HG02759 (cell line): ENCODE data around the gene EIF1.
"Not testable (repeated sequence)": the region's sequence is repeated elsewhere in the genome, so short reads cannot be mapped to it uniquely, and the experiment has no call there.

ENCODE experiments used
- ATAC-seq: cut with Tn5 transposase; IDR thresholded peaks from one replicate; pipeline ENCODE4 v1.9.1; 2021; ENCODE audit warnings: mild to moderate bottlenecking, moderate library complexity; ENCODE audit not compliant: unreplicated experiment

EIF1 gene

DNA sequence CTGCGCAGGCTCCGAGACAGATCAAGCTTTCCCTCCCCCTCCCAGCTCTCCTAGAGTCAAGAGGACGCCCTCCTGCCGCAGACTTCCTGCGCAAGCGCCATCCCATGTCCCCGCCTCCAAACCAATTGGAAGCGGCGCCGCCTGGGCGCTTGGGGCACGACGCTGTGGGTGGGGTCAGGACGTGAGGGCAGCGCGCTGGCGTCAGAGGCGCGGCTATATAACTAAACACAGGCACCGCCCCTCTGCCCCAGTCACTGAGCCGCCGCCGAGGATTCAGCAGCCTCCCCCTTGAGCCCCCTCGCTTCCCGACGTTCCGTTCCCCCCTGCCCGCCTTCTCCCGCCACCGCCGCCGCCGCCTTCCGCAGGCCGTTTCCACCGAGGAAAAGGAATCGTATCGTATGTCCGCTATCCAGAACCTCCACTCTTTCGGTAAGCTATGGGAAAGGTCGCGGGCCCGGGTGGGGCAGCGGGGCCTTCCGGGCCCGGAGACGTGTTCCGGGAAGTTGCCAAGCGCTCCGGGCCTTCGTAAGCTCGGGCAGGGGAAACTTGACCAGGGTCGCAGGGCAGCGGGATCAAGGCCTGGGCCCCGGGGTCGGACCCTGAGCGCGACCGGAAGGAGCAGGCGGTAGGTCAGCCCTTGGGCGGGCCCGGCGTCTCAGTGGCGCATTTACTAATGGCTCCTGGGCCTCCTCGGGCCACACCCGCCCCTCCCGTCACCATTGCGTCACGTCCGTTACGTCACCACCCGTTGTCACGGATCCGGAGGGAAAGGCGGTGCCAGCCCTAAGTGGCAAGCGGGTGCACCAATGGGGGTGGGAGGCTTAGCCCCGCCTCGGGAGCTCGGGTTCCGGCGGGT lies at the start of gene EIF1:
EIF1 (plus strand) TSS at position 245 of the 856 bp plus-strand sequence; CDS start at position 399, 154 bp downstream.
- peak; percentile 74 for ATAC-seq

DNA sequence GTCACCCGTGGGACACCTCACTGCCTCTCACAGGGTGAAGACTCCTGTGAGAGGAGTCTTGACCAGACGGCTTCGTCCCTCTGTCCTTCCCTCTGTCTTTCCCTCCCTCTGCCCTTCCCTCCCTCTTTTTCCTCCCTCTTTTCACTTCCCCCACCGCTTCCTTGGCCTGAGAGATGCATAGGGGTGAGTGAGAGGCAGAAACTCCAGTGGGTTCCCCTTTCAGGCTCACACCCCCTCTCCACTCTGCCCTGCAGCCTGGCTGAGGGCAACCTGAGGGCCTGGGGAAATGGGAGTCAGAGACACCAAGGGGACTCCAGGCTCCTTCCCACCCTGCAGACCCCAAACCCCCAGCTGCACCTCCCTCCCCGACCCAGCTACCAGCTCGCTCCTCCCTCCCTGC lies 49.7 kb upstream of the EIF1 start:
- ATAC-seq, result no peak

DNA sequence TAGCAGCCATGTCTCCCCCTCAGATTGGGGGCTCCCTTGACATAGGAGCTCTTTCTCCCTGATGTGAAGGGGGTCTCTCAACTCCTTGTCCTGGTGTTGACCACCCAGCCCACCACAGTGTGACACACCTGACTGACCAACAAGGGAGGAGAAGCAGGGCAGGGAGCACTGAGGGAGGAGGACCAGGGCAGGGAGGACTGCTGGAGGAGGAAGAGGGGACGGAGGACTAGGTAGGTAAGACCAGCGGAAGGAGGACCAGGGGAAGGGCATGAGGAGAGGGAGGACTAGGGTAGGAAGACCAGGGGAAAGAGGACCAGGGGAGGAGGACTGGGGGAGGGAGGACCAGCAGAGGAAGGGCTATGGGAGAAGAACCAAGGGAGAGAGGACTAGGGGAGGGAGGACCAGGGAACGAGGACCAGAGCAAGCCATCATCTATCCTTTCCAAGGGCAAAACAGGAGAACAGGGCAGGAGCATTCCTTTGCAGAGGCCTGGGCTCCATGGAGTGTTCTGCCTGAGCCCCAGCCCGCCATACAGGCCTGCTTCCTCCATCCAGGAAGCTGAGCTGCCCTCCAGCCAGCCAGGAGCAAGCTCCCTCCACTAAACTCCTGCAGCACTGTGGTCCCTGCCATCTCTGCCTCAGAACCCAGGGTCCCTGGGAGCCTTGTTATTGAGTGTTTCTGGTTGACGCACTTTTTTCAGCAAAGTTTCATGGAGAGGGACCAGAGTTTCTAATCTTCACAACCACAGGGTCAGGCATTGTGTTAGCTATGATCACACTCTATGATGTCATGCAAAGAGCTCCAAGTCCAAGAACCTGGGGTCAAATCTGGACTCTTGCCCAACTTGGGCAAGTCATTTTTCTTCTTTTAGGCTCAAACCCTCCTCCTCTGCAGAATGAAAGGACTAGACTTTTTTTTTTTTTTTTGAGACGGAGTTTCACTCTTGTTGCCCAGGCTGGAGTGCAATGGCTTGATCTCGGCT lies 48.9 kb upstream of the EIF1 start:
- ATAC-seq, result no peak

DNA sequence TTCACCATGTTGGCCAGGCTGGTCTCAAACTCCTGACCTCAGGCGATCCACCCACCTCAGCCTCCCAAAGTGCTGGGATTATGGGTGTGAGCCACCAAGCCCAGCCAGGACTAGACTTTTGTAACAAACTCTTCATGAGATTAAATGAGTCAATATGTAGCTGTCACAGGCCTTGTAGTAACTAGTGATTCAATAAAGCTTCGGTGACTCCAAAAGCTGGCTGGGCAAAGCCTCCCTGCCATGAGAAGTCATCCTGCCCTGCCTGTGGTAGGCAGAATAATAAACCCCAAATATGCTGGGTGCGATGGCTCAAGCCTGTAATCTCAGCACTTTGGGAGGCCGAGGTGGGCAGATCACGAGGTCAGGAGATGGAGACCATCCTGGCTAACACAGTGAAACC lies 48.1 kb upstream of the EIF1 start:
- ATAC-seq, result not testable (repeated sequence)

- ATAC-seq, result no peak
Measured at GRCh38 chr17:41642252-41643156, 46.2 kb upstream of the EIF1 start.

GRCh38 chr17:41647038-41647813 lies 41.5 kb upstream of the EIF1 start:
- no peak for ATAC-seq

DNA sequence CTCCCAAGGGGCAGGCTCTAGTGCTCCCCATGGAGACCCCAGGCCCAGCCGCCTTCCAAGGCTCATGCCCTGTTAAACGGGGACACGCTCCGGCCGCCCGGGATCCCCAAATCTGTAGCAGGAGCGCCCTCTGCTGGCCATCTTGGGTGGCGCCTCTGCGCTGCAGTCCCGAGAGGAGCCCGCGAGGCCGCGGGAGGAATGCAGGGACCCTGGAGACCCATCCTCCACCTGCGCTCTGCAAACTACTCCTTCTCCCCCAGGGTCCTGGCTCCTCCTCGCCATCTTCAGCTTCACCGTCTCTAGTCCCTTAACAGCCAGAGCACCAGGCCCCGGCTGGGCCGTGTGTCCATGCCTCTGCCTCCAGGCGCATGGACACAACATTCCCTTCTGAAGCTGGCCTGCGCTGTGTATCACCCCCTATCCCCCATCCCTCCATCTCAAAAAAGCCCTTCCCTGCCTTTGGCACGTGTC lies 40.7 kb upstream of the EIF1 start:
- peak; percentile 59 for ATAC-seq

DNA sequence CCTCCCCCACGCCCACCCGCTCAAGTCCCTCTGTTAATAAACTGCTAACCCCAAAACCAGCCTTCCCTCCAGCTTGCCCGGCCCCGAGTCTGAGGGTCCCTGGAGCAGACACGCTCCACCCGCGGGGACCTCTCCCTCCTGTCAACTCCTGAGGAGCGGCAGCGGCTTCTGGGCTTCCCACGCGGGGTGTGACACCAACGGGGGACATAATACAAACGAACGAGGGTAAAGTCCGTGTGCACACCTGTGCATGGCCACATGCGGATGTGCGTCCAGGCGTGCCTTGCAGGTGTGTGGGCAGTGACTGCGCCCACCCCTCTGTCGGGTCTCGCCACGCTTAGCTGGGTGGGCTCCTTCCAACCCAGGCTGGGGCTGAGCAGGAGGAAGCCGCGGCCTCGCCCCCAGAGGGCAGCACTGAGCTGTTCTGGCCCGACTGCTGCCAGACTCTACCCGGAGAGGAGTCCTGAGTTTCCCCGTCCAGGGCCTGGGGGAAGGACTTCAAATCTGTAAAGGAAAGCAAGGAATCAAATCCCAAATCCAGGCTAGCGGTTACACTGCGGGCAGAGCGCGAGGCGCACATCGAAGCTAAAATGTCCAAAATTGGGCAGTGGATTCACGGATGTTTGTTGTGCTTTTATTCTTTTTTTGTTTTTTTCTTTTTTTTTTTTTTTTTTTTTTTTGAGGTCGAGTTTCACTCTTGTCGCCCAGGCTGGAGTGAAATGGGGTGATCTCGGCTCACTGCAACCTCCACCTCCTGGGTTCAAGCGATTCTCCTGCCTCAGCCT lies 40.1 kb upstream of the EIF1 start:
- peak; percentile 55 for ATAC-seq

DNA sequence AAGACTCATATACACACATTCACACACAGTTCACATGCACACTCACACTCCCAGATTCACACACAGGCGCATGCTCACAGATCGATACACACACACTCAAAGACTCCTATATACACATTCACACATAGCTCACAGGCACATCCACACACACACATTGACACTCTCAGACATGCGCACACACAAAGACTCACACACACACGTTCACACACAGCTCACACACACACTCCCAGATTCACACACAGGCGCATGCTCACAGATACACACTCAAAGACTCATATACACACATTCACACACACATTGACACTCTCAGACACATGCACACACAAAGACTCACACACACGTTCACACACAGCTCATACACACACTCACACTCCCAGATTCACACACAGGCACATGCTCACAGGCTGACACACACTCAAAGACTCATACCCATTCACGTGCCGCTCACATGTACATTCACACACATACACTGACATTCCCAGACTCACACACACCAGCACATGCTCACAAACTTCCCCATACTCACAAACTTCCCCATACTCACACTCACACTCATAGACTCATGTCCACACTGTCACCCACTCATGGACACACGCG lies 38.7 kb upstream of the EIF1 start:
- no peak for ATAC-seq

GRCh38 chr17:41650794-41651624 lies 37.7 kb upstream of the EIF1 start:
- ATAC-seq, result no peak

GRCh38 chr17:41651625-41652460 lies 36.8 kb upstream of the EIF1 start:
- ATAC-seq, result no peak

GRCh38 chr17:41652461-41652970 lies 36.2 kb upstream of the EIF1 start:
- ATAC-seq, result no peak

DNA sequence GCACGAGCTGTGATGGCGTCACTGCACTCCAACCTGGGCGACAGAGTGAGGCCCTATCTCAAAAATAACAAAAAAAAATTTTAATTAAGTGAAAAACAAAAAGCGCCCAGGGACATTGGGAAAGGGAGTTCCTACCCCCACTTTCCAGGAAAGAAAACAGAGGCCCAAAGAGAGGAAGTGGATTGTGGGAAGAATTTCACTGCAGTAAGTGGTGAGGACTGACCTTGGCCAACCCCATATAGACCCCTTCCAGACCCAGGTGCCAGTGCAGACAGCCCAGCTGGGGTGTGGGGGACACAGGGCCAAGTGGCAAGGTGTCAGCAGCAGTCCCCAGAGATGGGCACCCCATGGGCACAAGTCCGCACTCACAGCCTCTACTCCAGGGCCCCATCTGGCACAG lies 35.3 kb upstream of the EIF1 start:
- no peak for ATAC-seq

GRCh38 chr17:41653892-41654677 lies 34.6 kb upstream of the EIF1 start:
- ATAC-seq, result no peak

DNA sequence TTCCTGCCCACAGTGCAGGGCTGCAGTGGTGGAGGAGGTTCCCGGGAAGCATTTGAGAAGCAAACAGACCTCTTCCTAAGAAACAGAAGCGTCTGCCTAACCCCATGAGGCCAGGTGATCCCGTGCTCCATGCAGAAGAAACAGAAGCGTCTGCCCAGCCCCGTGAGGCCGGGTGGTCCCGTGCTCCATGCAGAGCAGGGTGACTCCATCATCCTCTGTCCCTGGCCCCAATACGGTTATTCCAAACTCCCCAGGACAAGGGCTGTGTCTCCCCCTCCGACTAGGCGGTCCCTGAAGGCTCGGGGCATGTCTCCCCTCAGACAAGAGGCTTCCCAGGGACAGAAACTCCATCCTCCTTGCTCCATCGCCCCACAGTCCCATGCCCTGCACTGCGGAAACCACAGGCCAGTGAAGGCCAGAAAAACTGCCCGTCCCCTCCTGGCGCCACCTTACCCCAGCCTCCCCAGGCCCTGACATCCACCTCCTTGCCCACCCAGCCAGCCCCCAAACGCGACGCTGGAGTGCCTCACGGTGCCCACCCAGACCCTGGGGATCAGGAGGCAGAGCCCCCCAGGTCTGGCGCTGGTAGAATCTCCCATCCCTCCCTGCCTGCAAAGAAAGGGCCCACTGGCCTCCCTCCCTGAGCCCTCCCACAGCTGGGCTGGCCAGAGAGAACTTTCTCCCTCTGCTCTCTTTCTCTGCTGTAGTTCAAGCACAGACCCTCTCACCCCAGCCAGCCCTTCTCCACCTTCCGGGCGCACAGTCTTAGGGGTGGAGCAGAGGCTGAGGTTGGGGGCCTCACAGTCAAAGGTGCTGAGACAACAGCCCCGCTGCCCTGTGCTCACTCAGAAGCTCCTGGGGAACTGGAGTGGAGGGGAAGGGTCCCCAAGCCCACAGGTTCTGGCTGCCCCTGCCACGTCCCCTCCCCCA lies 33.7 kb upstream of the EIF1 start:
- ATAC-seq, result no peak
